ENCODE measurements around the gene KRT25. TPM values are rescaled to one million over a fixed set of nuclear protein-coding genes. Genes with fewer than 3 reads are reported as not detected.

The KRT25 gene
- total RNA-seq, 4 donors from 2014 or later, result not detected

DNA sequence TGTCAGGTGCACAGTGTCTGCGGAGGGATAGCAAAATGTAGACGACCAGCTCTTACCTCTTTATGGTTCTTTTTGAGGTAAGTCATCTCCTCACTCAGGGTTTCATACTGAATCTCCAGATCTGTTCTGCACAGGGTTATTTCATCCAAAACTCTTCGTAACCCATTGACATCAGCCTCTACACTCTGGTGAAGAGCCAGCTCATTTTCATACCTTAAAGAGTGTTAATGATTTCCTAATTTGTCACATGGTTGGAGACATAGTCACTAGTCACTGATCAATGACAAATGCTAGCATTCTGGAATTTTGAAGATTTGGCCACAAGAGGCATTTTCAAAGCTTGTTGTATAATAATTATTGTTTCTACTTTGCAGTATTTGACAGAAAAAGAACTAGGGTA is 1.3 kb downstream of the KRT25 start:
- TF ChIP-seq, protein P1, sequence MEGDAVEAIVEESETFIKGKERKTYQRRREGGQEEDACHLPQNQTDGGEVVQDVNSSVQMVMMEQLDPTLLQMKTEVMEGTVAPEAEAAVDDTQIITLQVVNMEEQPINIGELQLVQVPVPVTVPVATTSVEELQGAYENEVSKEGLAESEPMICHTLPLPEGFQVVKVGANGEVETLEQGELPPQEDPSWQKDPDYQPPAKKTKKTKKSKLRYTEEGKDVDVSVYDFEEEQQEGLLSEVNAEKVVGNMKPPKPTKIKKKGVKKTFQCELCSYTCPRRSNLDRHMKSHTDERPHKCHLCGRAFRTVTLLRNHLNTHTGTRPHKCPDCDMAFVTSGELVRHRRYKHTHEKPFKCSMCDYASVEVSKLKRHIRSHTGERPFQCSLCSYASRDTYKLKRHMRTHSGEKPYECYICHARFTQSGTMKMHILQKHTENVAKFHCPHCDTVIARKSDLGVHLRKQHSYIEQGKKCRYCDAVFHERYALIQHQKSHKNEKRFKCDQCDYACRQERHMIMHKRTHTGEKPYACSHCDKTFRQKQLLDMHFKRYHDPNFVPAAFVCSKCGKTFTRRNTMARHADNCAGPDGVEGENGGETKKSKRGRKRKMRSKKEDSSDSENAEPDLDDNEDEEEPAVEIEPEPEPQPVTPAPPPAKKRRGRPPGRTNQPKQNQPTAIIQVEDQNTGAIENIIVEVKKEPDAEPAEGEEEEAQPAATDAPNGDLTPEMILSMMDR (IDR thresholded peaks at IDR 0.05; ENCODE audit: low read depth), result no peak

- TF ChIP-seq, protein P1 (IDR thresholded peaks at IDR 0.05; ENCODE audit: low read depth), result no peak
Observed at GRCh38 chr17:40751065-40751464, 4.1 kb downstream of the KRT25 start.

DNA sequence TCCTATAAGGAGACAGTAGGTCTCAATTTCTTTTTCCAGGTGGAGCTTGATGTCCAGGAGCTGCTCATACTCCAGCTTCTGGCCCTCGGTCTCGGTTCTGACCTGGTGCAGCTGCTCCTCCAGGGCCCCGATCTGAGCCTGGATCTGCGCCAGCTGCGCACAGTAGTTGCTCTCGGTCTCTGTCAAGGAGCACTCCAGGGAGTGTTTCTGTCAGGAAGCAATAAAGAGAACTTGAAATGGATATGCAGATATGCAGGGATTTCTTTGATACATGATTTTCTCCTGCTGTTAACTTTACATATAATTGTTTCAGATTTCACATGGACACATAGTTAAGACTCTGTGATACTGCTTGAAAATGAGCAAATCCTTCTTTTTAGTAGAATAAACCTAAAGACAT is 4.7 kb downstream of the KRT25 start:
- TF ChIP-seq, protein P1 (IDR thresholded peaks at IDR 0.05; ENCODE audit: low read depth), result no peak

DNA sequence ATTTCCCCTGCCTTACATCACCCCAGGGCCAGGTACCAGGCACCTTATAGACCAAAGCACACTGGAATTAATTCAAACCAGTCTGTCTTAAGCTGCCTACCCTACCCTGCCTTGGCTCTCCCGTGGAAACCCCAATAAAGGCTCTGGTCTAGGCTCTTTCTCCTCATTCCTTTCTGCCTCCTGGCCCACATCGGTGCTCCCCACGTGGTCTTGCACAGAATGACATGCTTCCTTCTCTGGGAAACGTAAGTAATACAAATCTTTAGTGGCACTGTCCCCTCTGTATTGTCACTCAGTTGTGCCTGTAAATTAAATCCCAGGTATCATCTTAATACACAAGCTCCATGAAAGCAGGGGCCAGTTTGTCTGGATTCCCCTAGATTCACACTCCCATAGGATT is 16.6 kb downstream of the KRT25 start:
- TF ChIP-seq, protein P1 (IDR thresholded peaks at IDR 0.05; ENCODE audit: low read depth), result no peak

DNA sequence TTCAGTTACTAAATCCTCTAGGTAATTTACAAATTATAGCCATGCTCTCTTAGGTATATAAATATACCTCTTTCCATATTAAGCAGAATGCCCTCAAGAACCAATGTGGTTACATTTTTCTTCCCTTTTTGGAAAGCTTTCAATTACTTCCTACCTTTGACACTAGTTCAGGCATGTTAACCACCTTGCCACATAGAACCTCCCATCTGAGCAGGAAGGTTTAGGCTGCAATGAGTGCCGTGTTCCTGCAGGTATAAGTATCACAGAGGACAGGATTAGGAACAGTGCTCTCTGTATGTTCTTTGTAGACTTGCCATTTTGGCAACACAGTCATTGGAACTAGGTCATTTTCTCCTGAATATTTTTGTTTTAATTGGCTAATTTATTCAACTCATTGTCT is 20.1 kb downstream of the KRT25 start:
- TF ChIP-seq, protein P1 (IDR thresholded peaks at IDR 0.05; ENCODE audit: low read depth), result no peak

DNA sequence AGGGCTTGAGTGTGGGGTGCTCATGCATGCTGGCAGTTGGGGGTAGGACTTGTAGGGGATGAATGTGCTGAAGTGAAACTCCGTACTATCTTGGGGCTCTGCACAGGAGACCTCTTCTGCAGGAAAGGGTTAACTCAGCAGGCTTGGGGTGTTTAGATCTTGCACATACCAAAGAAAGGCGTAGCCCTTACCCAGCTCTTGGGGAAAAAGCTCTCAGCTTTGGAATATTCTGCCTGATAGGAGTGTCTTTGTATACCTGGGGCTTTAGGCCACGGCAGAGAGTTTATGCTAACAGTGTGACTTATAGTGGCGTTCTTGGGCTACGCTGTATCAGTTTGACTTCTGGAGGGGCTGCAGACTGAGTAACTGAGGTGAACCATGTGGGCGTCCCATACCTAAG is 21.1 kb downstream of the KRT25 start:
- TF ChIP-seq, protein P1 (IDR thresholded peaks at IDR 0.05; ENCODE audit: low read depth), result no peak

- TF ChIP-seq, protein P1 (IDR thresholded peaks at IDR 0.05; ENCODE audit: low read depth), result no peak
Observed at GRCh38 chr17:40730970-40731369, 24.2 kb downstream of the KRT25 start.

All from subcutaneous adipose tissue (tissue), 4 donors.